HFFc6 (cell line): ENCODE data around the gene CCR8. TPM values are rescaled to one million over a fixed set of nuclear protein-coding genes. Genes with fewer than 3 reads are reported as not detected.

Experiments used
- DNase-seq: peaks from one replicate; pipeline ENCODE4 v3.0.0-alpha.2; 2018
- H3K27ac Mint-ChIP-seq: 2 replicates; pipeline ENCODE4 v1.8.0; 2020; ENCODE audit warnings: mild to moderate bottlenecking, mixed read lengths
- H3K27me3 Mint-ChIP-seq: 2 replicates; pipeline ENCODE4 v1.8.0; 2021; ENCODE audit warnings: mild to moderate bottlenecking, moderate library complexity, mixed read lengths; ENCODE audit not compliant: insufficient read depth
- H3K36me3 Mint-ChIP-seq: 2 replicates; pipeline ENCODE4 v1.8.0; 2021; ENCODE audit warnings: low read depth, mixed read lengths
- H3K4me1 Mint-ChIP-seq: 2 replicates; pipeline ENCODE4 v1.8.0; 2020; ENCODE audit warnings: low read depth, mixed read lengths
- H3K4me3 Mint-ChIP-seq: 2 replicates; pipeline ENCODE4 v1.8.0; 2020; ENCODE audit warnings: mild to moderate bottlenecking, moderate library complexity, mixed read lengths
- H3K9me3 Mint-ChIP-seq: 2 replicates; pipeline ENCODE4 v1.8.0; 2020; ENCODE audit warnings: mild to moderate bottlenecking, mixed read lengths
- CTCF ChIP-seq: fragments of 200-600 bp; sonication (generic); IDR thresholded peaks from 2 replicates; pipeline ENCODE4 v1.5.0; 2021; ENCODE audit warnings: antibody characterized with exemption, mild to moderate bottlenecking
- total RNA-seq, 6 experiments: library from RNA; stranded (reverse); fragmentation: NEBNext Ultra II Directional; extraction: Animal tissue kit (Norgen Biotek cat#: 25700); gene quantifications; 2 replicates in 1 of 6; 3 replicates in 5 of 6; pipeline ENCODE4 v1.2.3, GENCODE V29; 2021

Gene CCR8
- total RNA-seq, 6 experiments from 2014 or later = not detected

- Mint-ChIP-seq H3K36me3 (no peaks in the 10 kb centered on the region), H3K27ac (no peak overlapping the region), H3K4me3 (no peak overlapping the region), H3K4me1 (peaks cover 38% of the 10 kb centered on the region), H3K9me3 (no peaks in the 10 kb centered on the region), H3K27me3 (peaks cover 1% of the 10 kb centered on the region; the same call in 1 of the 2 replicates)
- no peak for DNase-seq
- TF ChIP-seq CTCF = no peak
Observed at GRCh38 chr3:39289107-39289506, 40.4 kb upstream of the CCR8 start.

- no peak overlapping the region for H3K27ac Mint-ChIP-seq
- DNase-seq = no peak
- no peak for TF ChIP-seq CTCF
- peaks cover 1% of the 10 kb centered on the region for H3K27me3 Mint-ChIP-seq
- peaks cover 43% of the 10 kb centered on the region for H3K4me1 Mint-ChIP-seq
- H3K36me3 Mint-ChIP-seq = no peaks in the 10 kb centered on the region
- no peaks in the 10 kb centered on the region for H3K9me3 Mint-ChIP-seq
- no peak overlapping the region; the same call in 1 of the 2 replicates for H3K4me3 Mint-ChIP-seq
Observed at GRCh38 chr3:39290255-39290654, 39.3 kb upstream of the CCR8 start.

GRCh38 chr3:39291903-39292329, 37.6 kb upstream of the CCR8 start:
- H3K4me1 Mint-ChIP-seq = peaks cover 50% of the 10 kb centered on the region
- H3K36me3 Mint-ChIP-seq = no peaks in the 10 kb centered on the region
- peak; percentile 35 for DNase-seq
- H3K4me3 Mint-ChIP-seq = no peak overlapping the region
- H3K9me3 Mint-ChIP-seq = no peaks in the 10 kb centered on the region
- H3K27me3 Mint-ChIP-seq = peaks cover 4% of the 10 kb centered on the region
- TF ChIP-seq CTCF = peak; percentile 97
- no peak overlapping the region for H3K27ac Mint-ChIP-seq

GRCh38 chr3:39292961-39293360, 36.5 kb upstream of the CCR8 start:
- TF ChIP-seq CTCF = no peak
- Mint-ChIP-seq H3K9me3 (no peaks in the 10 kb centered on the region), H3K4me3 (no peak overlapping the region), H3K27ac (no peak overlapping the region), H3K4me1 (peaks cover 43% of the 10 kb centered on the region), H3K27me3 (peaks cover 4% of the 10 kb centered on the region), H3K36me3 (no peaks in the 10 kb centered on the region)
- no peak for DNase-seq

GRCh38 chr3:39294446-39295183, 34.9 kb upstream of the CCR8 start:
- TF ChIP-seq CTCF = no peak
- Mint-ChIP-seq H3K4me1 (peaks cover 38% of the 10 kb centered on the region), H3K4me3 (no peak overlapping the region), H3K27ac (peak overlapping the region; percentile 56; the same call in 1 of the 2 replicates), H3K9me3 (peaks cover 11% of the 10 kb centered on the region), H3K36me3 (peaks cover 6% of the 10 kb centered on the region; the same call in 1 of the 2 replicates), H3K27me3 (peaks cover 3% of the 10 kb centered on the region)
- DNase-seq = no peak
